HG02884 (cell line): ENCODE data around the gene STRADB.
"Not testable (repeated sequence)": the region's sequence is repeated elsewhere in the genome, so short reads cannot be mapped to it uniquely, and the experiment has no call there.

Experiments used
- ATAC-seq: cut with Tn5 transposase; IDR thresholded peaks from one replicate; pipeline ENCODE4 v1.9.1; 2021; ENCODE audit warnings: mild to moderate bottlenecking, moderate library complexity; ENCODE audit not compliant: unreplicated experiment

Gene STRADB

DNA sequence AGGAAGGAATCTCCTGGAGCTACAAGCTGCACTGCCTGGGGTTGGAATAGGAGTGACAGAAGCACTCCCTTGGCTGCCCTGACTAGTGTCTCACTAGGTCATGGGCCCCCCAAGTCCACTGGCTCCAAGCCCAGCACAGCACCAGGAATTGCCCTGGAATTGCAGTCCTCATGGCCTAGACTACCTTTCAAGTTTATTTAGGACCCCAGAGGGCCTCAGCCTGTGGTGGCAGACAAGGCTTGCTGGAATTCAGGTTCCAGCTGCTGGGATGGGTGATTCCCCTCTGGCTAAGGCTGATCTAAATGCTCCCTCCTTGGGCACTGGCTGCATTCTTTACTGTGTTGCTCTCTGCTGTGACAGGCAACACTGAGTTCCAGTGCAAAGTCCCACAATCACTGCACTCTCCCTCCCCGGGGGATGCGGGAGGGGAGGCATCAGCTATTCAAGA, 14.0 kb downstream of the STRADB start:
- no peak for ATAC-seq

- ATAC-seq = no peak
Measured at GRCh38 chr2:201466050-201466675, 14.6 kb downstream of the STRADB start.

- no peak for ATAC-seq
Measured at GRCh38 chr2:201467666-201468065, 16.1 kb downstream of the STRADB start.

DNA sequence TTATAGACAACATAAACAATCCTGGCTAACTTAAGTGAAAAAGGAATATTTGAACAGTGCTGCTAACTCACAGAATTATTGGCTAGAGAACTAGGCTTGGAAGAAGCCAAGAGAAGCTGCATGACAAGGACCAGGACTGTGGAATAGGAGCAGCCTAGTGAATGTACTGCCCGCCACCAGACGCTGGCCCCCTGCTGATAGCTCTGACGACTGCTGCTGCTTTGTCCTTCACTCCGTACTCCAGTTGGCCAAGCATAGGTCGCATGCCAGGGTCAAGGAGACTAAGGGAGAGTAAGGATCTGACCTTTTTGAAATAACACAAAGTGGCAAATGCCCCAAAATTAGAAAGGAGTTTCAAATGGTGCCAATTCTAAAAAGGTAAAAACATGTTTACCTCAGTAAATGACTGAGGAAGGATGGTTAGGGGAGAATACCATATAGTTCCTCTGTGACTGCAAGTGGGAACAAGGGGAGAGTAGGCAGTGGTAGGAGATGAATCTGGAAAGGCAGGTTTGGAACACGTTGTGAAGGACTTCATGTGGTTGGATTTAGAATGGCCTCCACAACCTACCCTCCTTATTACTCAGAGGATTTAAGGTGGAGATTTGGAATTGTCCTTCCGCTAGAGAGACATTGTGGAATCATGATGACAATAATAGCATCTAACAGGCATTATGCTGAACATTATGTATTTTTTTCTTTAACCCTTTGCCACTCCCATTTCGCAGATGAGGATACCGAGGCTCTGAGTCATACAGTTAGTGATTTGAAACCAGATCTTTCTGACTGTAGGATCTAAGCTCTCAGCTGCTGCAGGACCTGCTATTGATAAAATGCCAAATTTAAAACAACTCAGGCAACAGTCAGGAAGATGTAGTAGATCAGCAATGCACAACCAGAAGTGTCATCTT, 19.5 kb downstream of the STRADB start:
- no peak for ATAC-seq

- no peak for ATAC-seq
Measured at GRCh38 chr2:201471732-201472393, 20.3 kb downstream of the STRADB start.

- no peak for ATAC-seq
Measured at GRCh38 chr2:201472411-201472810, 20.9 kb downstream of the STRADB start.

GRCh38 chr2:201482543-201482942, 31.0 kb downstream of the STRADB start:
- ATAC-seq = no peak

- ATAC-seq = no peak
Measured at GRCh38 chr2:201483342-201483741, 31.8 kb downstream of the STRADB start.

GRCh38 chr2:201483758-201484157, 32.2 kb downstream of the STRADB start:
- not testable (repeated sequence) for ATAC-seq

DNA sequence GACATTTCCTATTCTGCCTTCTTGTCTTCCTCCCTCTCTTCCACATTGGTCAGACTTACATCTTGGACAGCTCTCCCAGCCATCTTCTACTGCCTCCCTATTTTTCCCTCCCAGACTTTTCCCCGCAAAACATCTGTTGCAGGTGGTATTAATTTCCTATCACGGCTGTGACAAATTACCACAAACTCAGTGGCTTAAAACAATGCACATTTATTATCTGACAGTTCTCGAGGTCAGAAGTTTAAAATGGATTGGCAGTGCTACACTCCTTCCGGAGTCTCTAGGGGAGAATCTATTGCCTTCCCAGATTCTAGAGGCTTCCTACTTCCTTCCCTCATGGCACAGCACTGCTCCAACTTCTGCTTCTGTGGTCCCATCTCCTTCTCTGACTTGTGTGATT, 33.3 kb downstream of the STRADB start:
- ATAC-seq = no peak

- ATAC-seq = no peak
Measured at GRCh38 chr2:201490291-201490690, 38.8 kb downstream of the STRADB start.

GRCh38 chr2:201496785-201497184, 45.2 kb downstream of the STRADB start:
- ATAC-seq = no peak

DNA sequence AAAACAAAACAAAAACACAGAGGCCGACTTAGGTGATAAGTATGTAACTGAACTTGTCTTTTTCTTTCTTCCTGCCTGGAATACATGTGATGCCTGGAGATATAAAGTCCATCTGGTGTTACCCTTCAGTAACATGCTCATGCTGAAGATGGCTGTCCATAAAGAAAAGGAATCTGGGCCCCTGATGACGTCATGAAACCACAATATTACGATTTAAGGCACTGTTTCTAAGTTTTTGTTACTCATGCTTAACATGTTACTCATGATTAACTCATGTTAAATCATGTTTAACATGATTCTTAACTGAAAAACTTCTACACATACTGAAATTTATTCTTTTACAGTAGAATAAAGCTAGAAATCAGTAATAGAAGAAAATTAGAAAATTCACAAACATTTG, 49.0 kb downstream of the STRADB start:
- ATAC-seq = no peak

DNA sequence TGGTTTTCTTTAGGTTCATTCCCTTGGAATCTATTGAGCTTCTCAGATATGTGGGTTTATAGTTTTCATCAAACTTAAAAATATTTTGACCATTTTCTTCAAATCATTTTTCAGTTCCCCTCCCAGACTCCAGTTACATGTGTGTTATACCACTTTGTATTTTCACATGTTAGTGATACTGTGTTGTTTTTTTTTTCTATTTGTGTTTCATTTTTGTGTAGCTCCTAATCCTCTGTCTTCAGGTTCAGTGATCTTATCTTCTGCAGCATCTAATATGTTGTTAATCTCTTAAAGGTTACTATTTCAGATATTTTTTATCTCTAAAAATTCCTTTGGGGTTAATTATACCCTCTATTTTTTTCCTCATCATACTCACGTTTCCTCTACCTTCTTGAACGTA, 51.2 kb downstream of the STRADB start:
- no peak for ATAC-seq

- no peak for ATAC-seq
Measured at GRCh38 chr2:201507725-201508124, 56.2 kb downstream of the STRADB start.

DNA sequence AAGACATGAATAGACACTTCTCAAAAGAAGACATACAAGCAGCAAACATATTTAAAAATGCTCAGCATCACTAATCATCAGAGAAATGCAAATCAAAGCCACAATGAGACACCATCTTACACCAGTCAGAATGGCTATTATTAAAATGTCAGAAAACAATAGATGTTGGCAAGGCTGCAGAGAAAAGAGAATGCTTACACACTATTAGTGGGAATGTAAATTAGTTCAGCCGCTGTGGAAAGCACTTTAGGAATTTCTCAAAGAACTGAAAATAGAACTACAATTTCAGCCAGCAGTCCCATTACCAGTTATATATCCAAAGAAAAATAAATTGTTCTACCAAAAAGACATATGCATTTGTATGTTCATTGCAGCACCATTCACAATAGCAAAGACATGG, 61.7 kb downstream of the STRADB start:
- no peak for ATAC-seq

DNA sequence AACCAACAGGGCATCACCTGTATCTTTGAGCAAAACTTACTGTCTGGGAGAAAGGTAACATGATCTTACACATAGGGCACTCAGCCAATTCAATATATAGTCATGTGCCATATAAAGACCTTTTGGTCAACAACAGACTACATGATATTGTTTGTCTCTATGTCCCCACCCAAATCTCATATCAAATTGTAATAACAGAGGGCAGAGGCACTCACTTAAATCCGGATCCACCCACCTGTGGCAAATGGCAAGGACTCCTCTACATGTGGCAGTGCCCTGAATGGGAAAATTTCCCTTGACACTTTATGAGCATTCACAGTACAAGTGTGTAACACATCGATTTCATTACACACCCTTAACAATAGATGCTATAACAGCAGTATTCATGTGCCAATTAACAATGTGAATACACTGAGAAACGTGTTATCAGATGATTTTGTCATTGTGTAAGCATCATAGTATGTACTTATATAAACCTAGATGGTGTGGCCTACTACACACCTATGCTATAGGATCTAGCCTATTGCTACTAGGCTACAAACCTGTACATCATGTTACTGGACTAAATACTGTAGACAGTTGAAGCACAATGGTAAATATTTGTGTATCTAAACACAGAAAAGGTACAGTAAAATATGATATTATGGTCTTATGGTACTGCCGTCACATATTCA, 64.2 kb downstream of the STRADB start:
- ATAC-seq = no peak

GRCh38 chr2:201517094-201517493, 65.6 kb downstream of the STRADB start:
- ATAC-seq = no peak

GRCh38 chr2:201520201-201520600, 68.7 kb downstream of the STRADB start:
- no peak for ATAC-seq

DNA sequence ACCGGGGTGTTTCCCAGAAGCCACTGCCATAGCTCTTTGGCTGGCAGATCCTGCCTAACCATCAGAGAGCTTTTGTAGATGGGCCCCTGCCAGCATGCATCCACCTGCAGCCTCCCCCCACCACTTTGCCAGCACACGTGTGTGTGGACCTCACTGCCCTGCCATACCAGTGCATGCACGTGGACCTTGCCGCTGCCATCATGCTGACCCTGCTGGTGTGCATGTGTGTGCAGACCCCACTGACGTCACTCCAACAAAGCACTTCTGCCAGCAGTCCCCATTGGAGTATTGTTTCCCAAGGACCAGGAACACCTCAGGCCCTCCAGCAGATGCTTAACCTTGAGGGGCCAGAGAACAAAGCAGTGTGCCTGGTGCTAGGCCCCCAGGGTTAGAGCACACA, 71.4 kb downstream of the STRADB start:
- no peak for ATAC-seq

DNA sequence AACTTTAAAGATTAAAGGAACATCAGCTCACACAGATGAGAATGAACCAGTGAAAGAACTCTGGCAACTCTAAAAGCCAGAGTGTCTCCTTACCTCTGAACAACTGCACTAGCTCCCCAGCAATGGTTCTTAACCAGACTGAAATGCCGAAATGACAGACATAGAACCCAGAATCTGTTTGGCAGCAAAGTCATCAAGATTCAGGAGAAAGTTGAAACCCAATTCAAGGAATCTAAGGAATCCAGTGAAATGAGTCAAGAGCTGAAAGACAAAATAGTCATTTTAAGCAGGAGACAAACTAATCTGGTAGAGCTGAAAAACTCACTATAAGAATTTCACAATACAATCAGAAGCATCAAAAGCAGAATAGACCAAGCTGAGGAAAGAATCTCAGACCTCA, 72.0 kb downstream of the STRADB start:
- ATAC-seq = no peak
